Omental fat pad (tissue), 4 donors: ENCODE data around the gene TMEM271. TPM values are rescaled to one million over a fixed set of nuclear protein-coding genes. Genes with fewer than 3 reads are reported as not detected.

Source experiments
- ATAC-seq: fragments of 150-250 bp; one replicate; pipeline ENCODE4 v1.9.1; 2016; ENCODE audit warnings: mild to moderate bottlenecking, moderate library complexity; ENCODE audit not compliant: low FRiP score
- DNase-seq: peaks from one replicate; pipeline ENCODE4 v3.0.0-alpha.2; 2019; ENCODE audit warnings: low spot score
- CTCF ChIP-seq, 3 donors: fragments of 450-650 bp; IDR thresholded peaks; one replicate each; pipeline ENCODE4 v1.5.1; 2016 to 2017; ENCODE audit warnings: antibody characterized with exemption in 3 of 3, mild to moderate bottlenecking in 3 of 3, moderate library complexity in 2 of 3
- total RNA-seq, 4 donors: library from RNA; depleted of rRNA; stranded (reverse); fragments of >200 nt; gene quantifications; one replicate each; pipeline ENCODE4 v1.1.0, GENCODE V29; 2016

TMEM271 gene, protein sequence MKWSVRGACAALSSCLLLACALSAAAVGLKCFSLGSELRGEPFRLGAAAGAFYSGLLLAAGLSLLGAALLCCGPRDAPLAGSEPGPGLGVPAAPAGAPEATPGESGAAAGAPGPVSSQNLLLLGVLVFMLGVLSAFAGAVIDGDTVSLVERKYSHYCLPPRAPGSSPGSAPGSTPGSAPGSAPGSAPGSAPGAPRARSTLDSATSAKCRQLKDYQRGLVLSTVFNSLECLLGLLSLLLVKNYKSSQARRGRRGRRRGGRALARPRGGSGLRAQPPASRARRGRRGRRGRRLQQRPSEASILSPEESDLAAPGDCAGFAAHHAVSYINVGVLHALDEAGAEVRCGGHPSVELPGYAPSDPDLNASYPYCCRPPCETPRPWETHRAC
- not detected for total RNA-seq

GRCh38 chr4:576245-576821, at the start of gene TMEM271:
TSS of gene TMEM271 (minus strand) at chr4:576295. CDS start at chr4:576062, 233 bp downstream.
- ATAC-seq = no peak
- no peak for TF ChIP-seq CTCF (IDR thresholded peaks at IDR 0.05)

DNA sequence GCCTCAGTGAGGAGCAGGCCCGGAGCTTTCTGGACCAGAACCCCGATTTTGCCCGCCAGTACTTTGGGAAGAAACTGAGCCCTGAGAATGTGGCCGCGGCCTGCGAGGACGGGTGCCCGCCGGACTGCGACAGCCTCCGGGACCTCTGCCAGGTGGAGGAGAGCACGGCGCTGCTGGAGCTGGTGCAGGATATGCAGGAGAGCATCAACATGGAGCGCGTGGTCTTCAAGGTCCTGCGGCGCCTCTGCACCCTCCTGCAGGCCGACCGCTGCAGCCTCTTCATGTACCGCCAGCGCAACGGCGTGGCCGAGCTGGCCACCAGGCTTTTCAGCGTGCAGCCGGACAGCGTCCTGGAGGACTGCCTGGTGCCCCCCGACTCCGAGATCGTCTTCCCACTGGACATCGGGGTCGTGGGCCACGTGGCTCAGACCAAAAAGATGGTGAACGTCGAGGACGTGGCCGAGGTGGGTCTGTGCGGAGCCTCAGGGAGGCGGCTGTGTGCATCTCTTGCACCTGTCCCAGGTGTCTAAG, 49.6 kb upstream of the TMEM271 start:
- TF ChIP-seq CTCF (IDR thresholded peaks at IDR 0.05) = no peak
- DNase-seq (no peak), ATAC-seq (no peak)

More at GRCh38 chr4:576245-576821, at the start of gene TMEM271:
- no peak for DNase-seq

GRCh38 chr4:624705-625590, 48.9 kb upstream of the TMEM271 start, which contains the start of gene PDE6B:
TSS of gene PDE6B (plus strand) at chr4:625573. CDS start at chr4:625627, 54 bp downstream.
- DNase-seq = no peak
- ATAC-seq = no peak
- TF ChIP-seq CTCF (IDR thresholded peaks at IDR 0.05) = no peak

GRCh38 chr4:623914-624566, 47.9 kb upstream of the TMEM271 start:
- TF ChIP-seq CTCF (IDR thresholded peaks at IDR 0.05) = no peak
- DNase-seq (no peak), ATAC-seq (no peak)

GRCh38 chr4:622996-623913, 47.2 kb upstream of the TMEM271 start:
- TF ChIP-seq CTCF (IDR thresholded peaks at IDR 0.05) = no peak
- ATAC-seq = no peak
- DNase-seq = no peak
